Measurements from ENCODE around the gene IFFO2. TPM values are rescaled to one million over a fixed set of nuclear protein-coding genes. Genes with fewer than 3 reads are reported as not detected.
"Not testable (repeated sequence)": the region's sequence is repeated elsewhere in the genome, so short reads cannot be mapped to it uniquely, and the experiment has no call there.

IFFO2 gene
- total RNA-seq, 1 donor: 37.5 TPM

DNA sequence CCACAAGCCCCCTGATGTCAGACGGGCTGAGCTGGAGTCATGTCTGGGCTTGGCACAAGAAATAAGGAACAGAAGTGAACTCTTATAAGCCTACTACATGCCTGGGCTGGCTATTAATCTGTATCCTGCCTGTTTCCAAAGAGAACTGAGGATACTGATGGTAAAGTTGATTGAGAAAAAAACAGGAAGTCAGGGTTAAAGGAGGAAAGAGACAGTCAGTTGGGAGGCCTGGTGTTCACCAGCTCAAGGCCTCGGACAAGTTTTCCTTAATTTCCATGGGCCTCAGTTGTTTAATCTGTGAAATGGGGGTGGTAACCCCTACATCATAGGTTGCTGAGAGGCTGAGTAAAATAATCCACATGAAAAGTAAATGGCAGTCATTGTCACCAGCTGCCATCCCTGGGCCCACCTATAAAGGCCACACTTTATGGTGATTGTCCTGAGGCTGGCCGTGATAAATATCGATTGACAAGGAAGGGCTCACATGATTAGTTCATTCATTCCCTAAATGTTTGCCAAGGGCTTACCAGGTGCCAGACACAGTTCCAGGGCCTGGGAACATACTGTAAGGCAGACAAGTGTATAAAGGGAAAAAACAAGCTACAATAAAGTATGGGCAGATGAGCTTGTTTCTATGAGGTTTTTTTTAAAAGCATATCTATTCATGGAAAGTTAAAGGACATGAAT lies 57.0 kb downstream of the IFFO2 start:
- peaks cover 30% of the 10 kb centered on the region for H3K4me1 ChIP-seq (ENCODE audit: insufficient read depth, low read length)
- no peaks in the 10 kb centered on the region for H3K27me3 ChIP-seq (ENCODE audit: insufficient read depth, low read length)
- no peak overlapping the region for H3K4me3 ChIP-seq (ENCODE audit: low read length)
- no peaks in the 10 kb centered on the region for H3K9me3 ChIP-seq (ENCODE audit: low read depth, low read length)

GRCh38 chr1:18898567-18898966 lies 57.9 kb downstream of the IFFO2 start:
- Histone ChIP-seq H3K27me3 (ENCODE audit: insufficient read depth, low read length) (no peaks in the 10 kb centered on the region), H3K4me3 (ENCODE audit: low read length) (no peak overlapping the region), H3K4me1 (ENCODE audit: insufficient read depth, low read length) (peaks cover 28% of the 10 kb centered on the region), H3K9me3 (ENCODE audit: low read depth, low read length) (no peaks in the 10 kb centered on the region)

- H3K27me3 ChIP-seq (ENCODE audit: insufficient read depth, low read length): no peaks in the 10 kb centered on the region
- peaks cover 1% of the 10 kb centered on the region for H3K4me1 ChIP-seq (ENCODE audit: insufficient read depth, low read length)
- H3K4me3 ChIP-seq (ENCODE audit: low read length): no peak overlapping the region
- H3K9me3 ChIP-seq (ENCODE audit: low read depth, low read length): no peaks in the 10 kb centered on the region
These were observed 61.2 kb downstream of the IFFO2 start for GRCh38 chr1:18895317-18895716.

- Histone ChIP-seq H3K4me3 (ENCODE audit: low read length) (no peak overlapping the region), H3K9me3 (ENCODE audit: low read depth, low read length) (no peaks in the 10 kb centered on the region), H3K27me3 (ENCODE audit: insufficient read depth, low read length) (no peaks in the 10 kb centered on the region), H3K4me1 (ENCODE audit: insufficient read depth, low read length) (no peaks in the 10 kb centered on the region)
These were observed 63.4 kb downstream of the IFFO2 start for GRCh38 chr1:18893120-18893519.

DNA sequence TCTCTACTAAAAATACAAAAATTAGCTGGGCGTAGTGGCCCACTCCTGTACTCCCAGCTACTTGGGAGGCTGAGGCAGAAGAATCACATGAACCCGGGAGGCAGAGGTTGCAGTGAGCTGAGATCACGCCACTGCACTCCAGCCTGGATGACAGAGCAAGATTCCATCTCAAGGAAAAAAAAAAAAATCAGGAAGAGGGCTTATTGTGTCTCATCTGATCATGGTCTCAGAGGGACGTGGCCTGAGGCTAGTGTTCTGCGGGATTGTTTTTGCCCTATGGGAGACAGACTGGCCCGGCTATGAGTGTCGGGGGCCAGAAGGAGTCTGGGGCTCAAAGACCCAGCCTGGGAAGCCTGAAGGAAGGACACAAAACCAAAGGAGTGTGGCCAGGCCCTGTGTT lies 64.6 kb downstream of the IFFO2 start:
- not testable (repeated sequence) for H3K9me3 ChIP-seq (ENCODE audit: low read depth, low read length)

DNA sequence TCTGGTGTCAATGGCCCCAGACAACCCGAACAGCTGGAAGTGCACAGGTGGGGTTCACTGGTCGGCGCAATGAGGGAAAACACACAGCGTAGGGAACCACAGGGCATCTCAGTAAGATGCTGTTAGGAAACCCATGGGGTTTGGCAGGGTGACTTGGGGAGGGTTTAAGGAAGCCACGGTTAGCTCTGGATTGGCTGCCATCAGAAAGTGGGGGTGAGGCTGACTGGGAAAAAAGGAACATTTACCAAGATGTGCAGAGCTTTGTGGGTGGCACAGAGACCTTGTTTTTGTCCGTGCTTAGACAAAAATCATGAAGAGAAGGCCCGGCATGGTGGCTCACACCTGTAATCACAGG lies 65.1 kb downstream of the IFFO2 start:
- no peaks in the 10 kb centered on the region for H3K9me3 ChIP-seq (ENCODE audit: low read depth, low read length)

More for the DNA sequence above, 64.6 kb downstream of the IFFO2 start:
- H3K27me3 ChIP-seq (ENCODE audit: insufficient read depth, low read length); H3K4me3 ChIP-seq (ENCODE audit: low read length); H3K4me1 ChIP-seq (ENCODE audit: insufficient read depth, low read length): not testable (repeated sequence)

GRCh38 chr1:18890706-18891425 lies 65.6 kb downstream of the IFFO2 start:
- H3K4me1 ChIP-seq (ENCODE audit: insufficient read depth, low read length): no peaks in the 10 kb centered on the region
- no peaks in the 10 kb centered on the region for H3K27me3 ChIP-seq (ENCODE audit: insufficient read depth, low read length)
- H3K4me3 ChIP-seq (ENCODE audit: low read length): no peak overlapping the region
- no peaks in the 10 kb centered on the region for H3K9me3 ChIP-seq (ENCODE audit: low read depth, low read length)

More for the DNA sequence above, 65.1 kb downstream of the IFFO2 start:
- Histone ChIP-seq H3K4me1 (ENCODE audit: insufficient read depth, low read length) (no peaks in the 10 kb centered on the region), H3K4me3 (ENCODE audit: low read length) (no peak overlapping the region), H3K27me3 (ENCODE audit: insufficient read depth, low read length) (no peaks in the 10 kb centered on the region)

DNA sequence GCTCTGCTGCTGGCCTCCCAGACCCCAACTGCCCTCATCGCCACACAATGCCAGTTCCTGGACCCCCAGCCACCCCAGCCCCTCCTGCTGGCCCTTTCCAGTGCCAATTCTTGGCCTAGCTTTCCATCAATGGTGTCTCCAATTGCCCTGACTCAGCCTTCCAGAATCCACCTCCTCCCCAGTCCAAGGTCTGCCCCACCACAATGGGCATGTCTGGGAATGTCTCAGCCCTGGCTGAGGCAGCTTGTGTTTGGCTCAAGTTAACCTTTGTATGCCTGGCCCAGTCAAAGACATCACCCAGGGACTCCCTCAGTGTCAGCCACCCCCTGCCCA lies 70.5 kb downstream of the IFFO2 start:
- H3K4me3 ChIP-seq (ENCODE audit: low read length): no peak overlapping the region
- no peaks in the 10 kb centered on the region for H3K4me1 ChIP-seq (ENCODE audit: insufficient read depth, low read length)
- H3K27me3 ChIP-seq (ENCODE audit: insufficient read depth, low read length): no peaks in the 10 kb centered on the region
- no peaks in the 10 kb centered on the region for H3K9me3 ChIP-seq (ENCODE audit: low read depth, low read length)

GRCh38 chr1:18885311-18886002 lies 71.0 kb downstream of the IFFO2 start:
- Histone ChIP-seq H3K4me1 (ENCODE audit: insufficient read depth, low read length) (no peaks in the 10 kb centered on the region), H3K27me3 (ENCODE audit: insufficient read depth, low read length) (no peaks in the 10 kb centered on the region), H3K4me3 (ENCODE audit: low read length) (no peak overlapping the region), H3K9me3 (ENCODE audit: low read depth, low read length) (no peaks in the 10 kb centered on the region)

- no peaks in the 10 kb centered on the region for H3K4me1 ChIP-seq (ENCODE audit: insufficient read depth, low read length)
- H3K9me3 ChIP-seq (ENCODE audit: low read depth, low read length): no peaks in the 10 kb centered on the region
- no peak overlapping the region for H3K4me3 ChIP-seq (ENCODE audit: low read length)
- H3K27me3 ChIP-seq (ENCODE audit: insufficient read depth, low read length): no peaks in the 10 kb centered on the region
These were observed 71.7 kb downstream of the IFFO2 start for GRCh38 chr1:18884727-18885126.

- Histone ChIP-seq H3K4me3 (ENCODE audit: low read length) (no peak overlapping the region), H3K4me1 (ENCODE audit: insufficient read depth, low read length) (no peaks in the 10 kb centered on the region), H3K9me3 (ENCODE audit: low read depth, low read length) (no peaks in the 10 kb centered on the region), H3K27me3 (ENCODE audit: insufficient read depth, low read length) (no peaks in the 10 kb centered on the region)
These were observed 72.1 kb downstream of the IFFO2 start for GRCh38 chr1:18884419-18884717.

DNA sequence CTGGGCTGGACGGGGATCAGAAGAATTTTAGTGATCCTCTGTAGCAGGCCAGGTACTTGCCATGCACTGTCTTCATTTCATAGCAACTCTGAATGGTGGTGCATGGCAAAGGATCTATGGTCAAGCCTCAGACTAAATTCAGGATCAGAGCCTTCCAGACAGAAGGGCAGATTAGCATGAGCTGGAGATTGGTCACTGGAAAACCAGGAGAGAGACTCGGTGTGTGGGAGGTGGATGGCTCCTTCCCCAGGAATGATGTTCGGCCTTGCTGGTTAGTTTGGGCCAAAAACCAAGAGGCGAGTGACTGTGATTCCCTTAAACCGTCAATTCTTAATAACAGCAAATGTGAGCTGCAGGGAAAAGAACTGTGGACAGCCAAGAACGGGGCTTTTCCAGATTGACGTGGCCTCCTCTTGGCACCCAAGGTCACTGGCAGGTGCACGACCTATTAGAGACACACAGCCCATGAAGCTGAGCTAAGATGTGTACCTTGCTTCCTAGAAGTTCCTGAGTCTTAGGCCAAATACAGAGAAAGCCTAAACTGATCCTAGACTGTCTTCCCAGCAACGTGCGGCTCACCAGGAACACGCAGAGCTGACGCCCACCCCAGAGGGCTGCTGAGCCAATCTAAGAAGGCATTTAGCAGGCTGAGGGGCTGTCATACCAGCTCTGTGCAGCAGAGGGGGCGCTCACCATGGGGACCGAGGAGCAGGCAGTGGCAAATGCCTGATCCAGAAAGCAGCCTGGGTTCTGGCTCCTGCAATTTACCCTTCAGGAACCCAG lies 72.6 kb downstream of the IFFO2 start:
- H3K4me1 ChIP-seq (ENCODE audit: insufficient read depth, low read length): no peaks in the 10 kb centered on the region
- H3K27me3 ChIP-seq (ENCODE audit: insufficient read depth, low read length): no peaks in the 10 kb centered on the region
- no peaks in the 10 kb centered on the region for H3K9me3 ChIP-seq (ENCODE audit: low read depth, low read length)
- H3K4me3 ChIP-seq (ENCODE audit: low read length): no peak overlapping the region

DNA sequence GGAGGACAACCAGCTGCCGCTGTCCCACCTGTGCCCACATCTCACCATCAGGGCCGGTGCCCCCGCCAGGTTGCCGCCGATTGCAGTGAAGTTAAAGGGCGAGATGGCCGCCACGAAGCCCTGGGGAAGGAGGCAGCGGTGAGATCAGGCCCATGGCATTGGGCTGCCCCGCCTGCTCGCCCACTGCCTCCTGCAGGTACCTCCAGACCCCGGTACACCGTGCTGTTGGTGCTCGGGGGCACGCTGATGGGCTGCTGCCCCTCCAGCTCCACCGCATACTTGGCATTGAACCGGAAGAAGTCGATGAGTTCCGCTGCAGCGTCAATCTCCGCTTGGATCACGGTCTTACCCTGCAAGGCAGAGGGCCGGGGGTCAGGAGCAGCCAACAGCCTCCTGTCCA lies 73.4 kb downstream of the IFFO2 start:
- no peaks in the 10 kb centered on the region for H3K4me1 ChIP-seq (ENCODE audit: insufficient read depth, low read length)
- H3K4me3 ChIP-seq (ENCODE audit: low read length): no peak overlapping the region
- no peaks in the 10 kb centered on the region for H3K9me3 ChIP-seq (ENCODE audit: low read depth, low read length)
- H3K27me3 ChIP-seq (ENCODE audit: insufficient read depth, low read length): no peaks in the 10 kb centered on the region

GRCh38 chr1:18882486-18882885 lies 74.0 kb downstream of the IFFO2 start:
- no peaks in the 10 kb centered on the region for H3K27me3 ChIP-seq (ENCODE audit: insufficient read depth, low read length)
- no peak overlapping the region for H3K4me3 ChIP-seq (ENCODE audit: low read length)
- H3K4me1 ChIP-seq (ENCODE audit: insufficient read depth, low read length): no peaks in the 10 kb centered on the region
- H3K9me3 ChIP-seq (ENCODE audit: low read depth, low read length): no peaks in the 10 kb centered on the region
